ENCODE data around the gene TMEM258.

Gene TMEM258

DNA sequence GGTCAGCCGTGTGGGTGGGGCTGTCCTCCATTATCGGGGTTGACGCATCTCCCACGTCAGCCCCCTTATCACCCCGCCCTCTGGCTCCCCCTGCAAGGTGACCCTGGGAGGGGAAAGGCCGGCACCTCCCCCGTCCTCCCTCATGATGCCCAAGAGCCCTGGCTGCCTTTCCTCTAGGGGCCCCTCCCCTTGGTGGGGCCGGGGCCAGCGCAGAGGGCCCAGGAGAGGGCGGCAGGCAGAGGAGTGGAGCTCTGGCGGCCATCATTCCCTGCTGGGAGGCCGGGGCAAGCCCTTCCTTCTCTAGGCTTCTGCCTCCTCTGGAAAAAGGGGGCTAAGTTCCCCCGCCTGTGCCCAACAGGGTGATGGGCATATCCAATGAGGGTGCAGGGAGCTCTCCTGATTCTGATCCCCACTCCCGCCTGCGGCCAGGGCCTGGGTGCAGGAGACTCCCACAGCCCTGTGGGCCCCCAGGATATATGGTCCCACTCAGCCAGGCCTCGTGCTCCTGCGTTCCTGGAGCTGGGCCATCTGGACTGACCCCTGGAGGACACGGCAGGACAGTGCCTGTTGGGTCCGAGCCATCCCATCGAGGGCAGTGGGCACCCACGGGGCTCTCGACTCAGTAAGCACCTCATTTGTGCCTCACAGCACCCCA, 27.7 kb downstream of the TMEM258 start:
- FAIRE-seq (no peak), DNase-seq (ENCODE audit: extremely low spot score, insufficient read length, low read depth) (no peak)

DNA sequence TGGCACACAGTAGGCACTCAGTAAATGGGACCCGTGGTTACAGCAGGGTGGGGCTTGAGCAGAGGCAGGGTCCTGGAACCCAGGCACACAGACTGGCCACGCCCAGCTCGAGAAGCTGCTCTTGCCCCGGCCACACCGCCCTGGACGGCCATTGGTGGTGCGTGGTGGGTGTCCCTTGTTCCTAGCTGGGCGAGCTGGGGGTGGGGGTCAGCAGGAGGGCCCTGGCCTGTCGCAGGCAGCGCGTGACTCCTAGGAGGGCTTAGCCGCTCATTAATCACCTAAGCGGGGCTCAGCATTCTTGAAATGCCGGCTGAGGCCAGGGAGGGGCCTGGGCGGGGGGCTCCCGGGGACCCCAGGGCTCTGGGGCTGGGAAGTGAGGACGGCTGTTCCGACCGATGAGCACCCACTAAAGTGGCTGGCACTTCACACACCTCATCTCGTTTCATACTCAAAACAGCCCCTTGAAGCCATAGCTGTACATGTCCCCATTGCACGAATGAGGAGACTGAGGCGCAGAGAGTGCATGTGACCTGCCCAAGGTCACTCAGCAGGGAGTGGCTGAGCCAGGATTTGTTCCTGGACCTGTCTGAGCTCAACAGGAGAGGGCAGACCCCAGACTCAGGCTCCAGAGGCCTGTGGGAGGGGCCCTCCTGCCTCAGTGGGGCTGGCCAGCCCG, 28.3 kb downstream of the TMEM258 start:
- FAIRE-seq (no peak), DNase-seq (ENCODE audit: extremely low spot score, insufficient read length, low read depth) (no peak)

- no peak for DNase-seq (ENCODE audit: extremely low spot score, insufficient read length, low read depth)
- FAIRE-seq, result no peak
Measured at GRCh38 chr11:61762798-61763197, 29.6 kb downstream of the TMEM258 start.

- DNase-seq (ENCODE audit: extremely low spot score, insufficient read length, low read depth) (no peak), FAIRE-seq (no peak)
Measured at GRCh38 chr11:61762223-61762615, 30.2 kb downstream of the TMEM258 start.

- FAIRE-seq, result no peak
- DNase-seq (ENCODE audit: extremely low spot score, insufficient read length, low read depth), result no peak
Measured at GRCh38 chr11:61761440-61762222, 30.8 kb downstream of the TMEM258 start.

GRCh38 chr11:61760946-61761345, 31.5 kb downstream of the TMEM258 start:
- FAIRE-seq (no peak), DNase-seq (ENCODE audit: extremely low spot score, insufficient read length, low read depth) (no peak)

DNA sequence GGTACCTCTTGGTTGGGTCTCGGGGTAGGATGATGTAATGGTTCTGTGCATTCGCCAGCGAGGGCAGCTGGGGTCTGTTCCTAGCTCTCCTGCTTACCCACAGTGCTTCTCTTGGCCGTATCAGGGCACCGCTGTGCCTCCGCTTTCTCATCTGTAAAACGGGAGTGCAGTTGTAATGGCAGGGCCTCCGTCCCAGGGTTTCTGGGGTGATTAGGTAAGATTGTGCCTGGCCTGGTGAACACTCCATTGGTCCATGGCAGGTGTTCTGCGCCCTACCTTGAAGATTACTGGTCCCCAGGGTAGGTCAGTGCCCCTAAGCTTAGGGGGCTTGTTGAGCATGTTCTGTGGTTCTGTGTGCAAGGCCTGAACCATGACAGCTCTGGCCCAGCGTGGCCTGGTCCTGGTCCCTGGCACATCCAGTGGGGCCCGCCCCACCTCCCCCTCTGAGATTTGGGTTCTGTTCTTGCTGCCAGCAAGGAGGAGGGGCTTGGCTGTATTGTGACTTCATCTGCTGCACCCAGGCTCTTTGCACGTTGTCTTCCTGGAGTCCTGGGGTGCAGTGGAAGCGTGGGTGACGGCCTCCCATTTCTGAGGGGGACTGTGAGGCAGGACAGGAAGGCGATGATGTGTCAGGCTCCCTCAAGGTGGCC, 35.1 kb downstream of the TMEM258 start:
- FAIRE-seq, result no peak
- no peak for DNase-seq (ENCODE audit: extremely low spot score, insufficient read length, low read depth)

DNA sequence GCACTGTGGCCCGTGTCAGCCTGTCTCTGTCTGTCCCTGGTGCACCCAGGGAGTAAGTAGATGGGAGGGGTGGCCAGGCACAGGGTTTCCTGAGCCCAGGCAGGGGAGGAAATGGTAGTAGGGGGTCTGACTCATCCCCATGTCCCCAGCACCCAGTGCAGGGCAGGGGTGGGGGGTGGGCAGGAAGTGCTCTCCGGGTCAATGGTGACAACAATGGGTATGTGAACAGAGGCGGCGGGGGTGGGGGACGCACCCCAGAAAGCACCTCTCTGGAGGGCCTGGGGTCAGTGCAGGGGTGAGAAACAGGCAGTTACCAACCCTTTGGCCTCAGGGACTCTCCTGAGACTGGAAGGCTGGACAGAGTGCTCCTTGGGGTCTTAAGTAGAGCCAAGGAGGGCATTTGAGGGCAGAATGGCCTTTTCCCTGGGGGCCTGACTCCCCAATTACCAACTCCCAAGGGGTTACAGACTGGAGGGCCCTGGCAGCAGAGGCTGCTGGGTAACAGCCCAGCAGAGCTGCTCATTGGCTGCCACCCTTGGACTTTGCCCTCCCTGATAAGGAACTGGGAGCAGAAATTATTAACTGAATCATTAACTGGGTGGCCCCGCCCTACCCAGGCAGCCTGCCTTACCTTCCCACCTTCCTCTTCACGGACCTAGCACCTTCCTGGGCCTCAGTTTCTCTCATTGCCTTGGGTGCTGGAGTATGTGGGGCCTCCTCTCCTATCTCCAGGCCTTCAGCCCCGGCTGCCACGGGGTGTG, 35.8 kb downstream of the TMEM258 start:
- FAIRE-seq (peak; percentile 78), DNase-seq (ENCODE audit: extremely low spot score, insufficient read length, low read depth) (peak; percentile 51)

- DNase-seq (ENCODE audit: extremely low spot score, insufficient read length, low read depth) (no peak), FAIRE-seq (no peak)
Measured at GRCh38 chr11:61756147-61756451, 36.3 kb downstream of the TMEM258 start.

DNA sequence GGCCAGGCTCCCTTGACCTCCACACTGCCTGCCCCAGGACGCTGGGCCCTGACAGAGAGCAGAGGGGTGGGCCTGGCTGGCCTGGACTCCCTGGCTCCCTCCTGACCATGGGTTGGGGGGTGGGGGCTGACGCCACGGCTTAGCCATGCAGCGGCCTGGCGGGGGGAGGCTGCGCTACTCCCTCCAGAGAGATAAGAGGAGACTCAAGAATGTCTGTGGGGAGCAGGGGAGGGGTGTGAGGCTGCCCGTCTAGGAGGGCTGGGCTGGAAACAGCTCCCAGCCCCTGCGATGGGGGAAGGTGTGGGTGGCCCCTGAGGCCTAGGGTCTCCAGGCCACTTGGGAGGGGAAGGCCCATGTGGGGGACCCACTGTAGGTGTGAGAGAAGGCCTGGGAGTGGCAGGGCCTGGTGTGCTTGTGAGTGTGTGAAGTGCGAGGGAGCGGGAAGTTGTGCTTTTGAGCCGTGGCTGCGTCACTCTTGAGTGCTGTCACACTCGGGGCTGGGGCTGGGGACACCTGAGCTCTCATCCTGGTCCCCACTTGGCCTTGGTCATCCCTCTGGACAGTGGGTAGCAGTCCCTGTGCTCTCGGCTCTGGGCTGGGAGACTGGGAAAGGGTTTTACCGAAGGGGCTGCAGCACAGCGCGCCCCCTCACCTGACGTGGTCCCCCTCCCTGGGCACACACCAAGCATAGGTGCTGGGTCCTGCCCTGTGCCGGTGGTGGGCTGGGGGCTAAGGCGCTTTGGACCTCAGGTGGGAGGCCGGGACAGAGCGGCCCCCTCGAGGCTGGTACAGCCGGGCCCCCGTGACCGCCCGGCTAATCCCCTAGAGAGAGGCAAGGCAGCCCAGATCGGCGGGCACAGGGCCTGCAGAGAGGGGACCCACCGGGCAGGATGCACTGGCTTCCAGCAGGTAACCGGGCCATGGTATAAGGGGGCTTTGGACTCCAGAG, 37.6 kb downstream of the TMEM258 start:
- no peak for FAIRE-seq
- no peak for DNase-seq (ENCODE audit: extremely low spot score, insufficient read length, low read depth)

DNA sequence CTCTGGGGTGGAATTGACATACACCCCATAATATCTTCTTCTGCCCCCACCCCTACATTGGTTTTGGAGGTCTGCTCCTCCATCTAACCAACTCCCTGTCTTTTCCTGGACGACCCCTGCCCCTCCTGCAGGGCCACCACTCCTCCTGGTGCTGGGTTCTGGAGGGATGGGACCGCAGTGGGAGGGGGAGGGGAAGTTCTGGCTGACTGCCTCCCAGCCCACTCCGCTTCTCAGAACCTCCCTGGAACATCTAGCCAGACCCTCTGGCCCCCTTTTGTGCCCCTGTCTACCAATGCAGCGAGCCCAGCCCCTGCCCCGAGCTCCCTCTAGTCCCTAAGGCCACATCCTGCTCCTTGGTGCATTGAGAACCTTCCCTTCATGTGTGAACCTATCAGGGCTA, 38.7 kb downstream of the TMEM258 start:
- DNase-seq (ENCODE audit: extremely low spot score, insufficient read length, low read depth) (no peak), FAIRE-seq (no peak)

- no peak for DNase-seq (ENCODE audit: extremely low spot score, insufficient read length, low read depth)
- no peak for FAIRE-seq
Measured at GRCh38 chr11:61752925-61753521, 39.4 kb downstream of the TMEM258 start.

DNA sequence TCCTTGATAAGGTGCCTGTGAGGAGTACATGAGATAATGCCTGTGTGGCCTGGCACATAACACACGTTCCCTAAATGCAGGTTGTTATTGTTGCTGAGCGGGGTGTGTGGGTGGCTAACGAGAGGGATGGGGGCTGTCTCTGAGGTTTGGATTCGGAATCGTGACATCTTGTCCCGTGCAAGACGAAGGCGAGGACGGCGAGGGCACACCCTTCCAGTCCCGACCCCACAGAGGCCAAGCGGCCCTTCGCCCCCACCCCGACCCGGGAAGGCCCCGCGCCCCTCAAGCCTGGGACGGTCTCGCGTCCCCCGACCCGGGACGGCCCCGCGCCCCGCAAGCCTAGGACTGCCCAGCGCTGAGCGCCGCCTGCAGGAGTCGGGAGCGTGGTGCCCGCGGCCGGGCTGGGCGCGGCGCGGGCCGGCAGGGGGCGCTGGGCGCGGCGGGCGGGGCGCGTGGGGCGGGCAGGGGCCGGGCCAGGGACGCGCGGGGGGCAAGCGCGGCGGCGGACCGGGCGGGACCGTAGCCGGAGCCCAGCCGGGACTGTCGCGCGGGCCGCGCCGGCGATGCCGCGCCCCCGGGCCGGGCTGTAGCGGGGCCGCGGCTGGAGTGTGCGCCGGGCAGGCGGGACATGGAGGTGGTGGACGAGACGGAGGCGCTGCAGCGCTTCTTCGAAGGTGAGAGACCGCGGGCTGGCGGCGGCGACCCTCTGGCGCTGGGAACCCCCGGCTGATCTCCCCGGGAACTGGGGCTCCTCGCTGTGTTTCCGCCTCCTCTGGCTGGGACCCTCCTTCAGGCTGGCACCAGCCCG, 40.1 kb downstream of the TMEM258 start, which contains the start of gene MYRF:
Gene MYRF, plus strand, starts transcription at position 520 of the 808 bp plus-strand sequence. Its CDS starts 109 bp downstream, at position 629.
- FAIRE-seq (no peak), DNase-seq (ENCODE audit: extremely low spot score, insufficient read length, low read depth) (no peak)

GRCh38 chr11:61751384-61751783, 41.0 kb downstream of the TMEM258 start:
- FAIRE-seq (no peak), DNase-seq (ENCODE audit: extremely low spot score, insufficient read length, low read depth) (no peak)

- FAIRE-seq, result no peak
Measured at GRCh38 chr11:61750631-61751273, 41.6 kb downstream of the TMEM258 start.

DNA sequence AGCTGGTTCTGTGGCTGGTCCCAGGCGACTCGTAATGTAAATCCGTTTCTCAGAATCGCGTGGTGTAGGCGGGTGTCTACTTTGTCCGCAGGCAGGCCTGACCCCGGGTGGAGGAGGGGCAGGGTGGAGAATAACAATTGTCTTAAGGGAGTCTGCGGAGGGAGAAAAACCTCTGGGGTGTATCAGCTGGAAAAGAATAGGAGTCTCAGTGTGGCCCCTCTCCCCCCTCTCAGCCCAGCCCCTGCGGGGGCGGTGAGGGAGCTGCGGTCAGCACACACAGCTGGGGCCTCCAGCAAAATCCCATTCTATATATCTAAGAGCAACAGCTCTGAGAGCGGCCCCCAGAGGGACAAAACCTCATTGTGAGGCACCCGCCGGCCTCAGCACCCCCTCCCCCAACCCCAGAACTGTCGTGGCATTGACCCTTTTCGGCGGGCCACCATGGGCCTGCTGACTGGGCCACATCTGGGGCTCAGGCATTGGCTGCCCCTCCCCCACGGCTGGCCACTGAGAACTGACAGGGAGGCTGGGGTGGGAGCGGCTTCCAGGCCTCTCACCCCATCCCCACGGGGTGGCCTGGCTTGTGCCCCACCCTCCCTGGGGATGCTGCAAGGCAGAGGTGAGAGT, 42.7 kb downstream of the TMEM258 start:
- FAIRE-seq (no peak), DNase-seq (ENCODE audit: extremely low spot score, insufficient read length, low read depth) (no peak)

More at GRCh38 chr11:61750631-61751273, 41.6 kb downstream of the TMEM258 start:
- DNase-seq (ENCODE audit: extremely low spot score, insufficient read length, low read depth), result no peak

GRCh38 chr11:61747967-61748285, 44.5 kb downstream of the TMEM258 start:
- DNase-seq (ENCODE audit: extremely low spot score, insufficient read length, low read depth), result no peak
- no peak for FAIRE-seq

Data from GM18507 (cell line).